Measurements from ENCODE around the gene SUPT6H.

DNA sequence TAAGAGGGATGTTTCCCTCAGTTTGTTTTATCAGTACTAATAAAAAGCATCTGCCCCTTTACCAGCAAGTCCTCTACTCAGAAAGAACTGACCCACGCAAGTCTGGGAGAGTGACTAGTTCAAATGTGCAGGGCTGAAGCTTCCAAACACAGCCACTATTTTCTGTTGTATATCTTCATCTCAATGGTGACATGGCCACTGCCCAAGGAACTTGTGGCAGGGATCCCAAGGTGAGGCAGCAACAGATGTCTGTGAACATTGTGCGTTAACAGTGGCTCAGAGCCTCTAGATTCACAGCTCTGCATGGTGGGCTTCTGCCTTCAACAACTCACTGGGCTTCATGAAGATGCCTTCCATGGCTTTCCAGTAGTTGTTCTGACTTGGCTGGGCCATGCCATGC lies 13.3 kb upstream of the SUPT6H start:
- TF ChIP-seq, protein P1, sequence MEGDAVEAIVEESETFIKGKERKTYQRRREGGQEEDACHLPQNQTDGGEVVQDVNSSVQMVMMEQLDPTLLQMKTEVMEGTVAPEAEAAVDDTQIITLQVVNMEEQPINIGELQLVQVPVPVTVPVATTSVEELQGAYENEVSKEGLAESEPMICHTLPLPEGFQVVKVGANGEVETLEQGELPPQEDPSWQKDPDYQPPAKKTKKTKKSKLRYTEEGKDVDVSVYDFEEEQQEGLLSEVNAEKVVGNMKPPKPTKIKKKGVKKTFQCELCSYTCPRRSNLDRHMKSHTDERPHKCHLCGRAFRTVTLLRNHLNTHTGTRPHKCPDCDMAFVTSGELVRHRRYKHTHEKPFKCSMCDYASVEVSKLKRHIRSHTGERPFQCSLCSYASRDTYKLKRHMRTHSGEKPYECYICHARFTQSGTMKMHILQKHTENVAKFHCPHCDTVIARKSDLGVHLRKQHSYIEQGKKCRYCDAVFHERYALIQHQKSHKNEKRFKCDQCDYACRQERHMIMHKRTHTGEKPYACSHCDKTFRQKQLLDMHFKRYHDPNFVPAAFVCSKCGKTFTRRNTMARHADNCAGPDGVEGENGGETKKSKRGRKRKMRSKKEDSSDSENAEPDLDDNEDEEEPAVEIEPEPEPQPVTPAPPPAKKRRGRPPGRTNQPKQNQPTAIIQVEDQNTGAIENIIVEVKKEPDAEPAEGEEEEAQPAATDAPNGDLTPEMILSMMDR (conservative IDR thresholded peaks at IDR 0.05 in 1 of 2, IDR thresholded peaks at IDR 0.05 in 1 of 2; ENCODE audit: low read depth in 1 of 2, low read length in 2 of 2) = no peak
- no peak for TF ChIP-seq EZH2 (IDR thresholded peaks at IDR 0.05; ENCODE audit: low read length, missing control alignments)
